ENCODE results near the gene N4BP2L1.

Gene N4BP2L1

DNA sequence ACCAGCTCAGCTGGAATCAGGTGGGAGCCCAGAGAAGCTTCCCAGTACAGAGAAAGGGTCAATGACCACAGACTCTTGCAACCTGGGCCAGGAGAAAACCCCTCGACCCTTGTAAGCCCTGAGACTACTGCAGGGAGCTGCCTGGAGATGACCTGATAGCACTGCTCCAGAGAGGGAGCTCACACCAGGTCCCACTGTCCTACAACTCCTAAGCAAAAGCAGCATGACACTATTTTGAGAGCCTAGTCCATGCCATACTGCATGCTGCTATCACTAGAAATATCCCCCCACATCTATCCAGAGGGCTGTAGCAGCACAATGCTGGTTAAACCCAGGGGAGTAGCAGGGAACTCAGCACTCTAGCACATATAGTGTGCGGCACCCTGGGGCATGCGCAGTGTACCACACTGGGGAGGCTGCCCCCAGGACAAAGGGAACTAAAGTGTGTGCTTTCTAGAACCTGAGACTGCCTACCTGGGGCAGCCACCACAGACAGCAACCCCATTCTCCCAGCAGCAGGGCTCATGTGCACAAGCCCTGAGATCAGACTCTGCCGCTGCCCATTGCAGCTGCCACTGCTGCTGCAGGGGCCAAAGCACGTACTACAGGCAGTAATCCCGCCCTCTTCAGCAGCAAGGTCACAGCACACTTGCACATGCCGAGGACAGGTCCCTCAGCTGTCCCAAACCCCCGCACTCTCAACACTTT lies 27.1 kb upstream of the N4BP2L1 start:
- Histone ChIP-seq H3K27ac (ENCODE audit: low read depth, low read length) (no peak overlapping the region), H3K4me3 (ENCODE audit: low read depth, low read length) (no peak overlapping the region), H3K4me1 (ENCODE audit: control insufficient read depth, insufficient read depth, low read length) (no peaks in the 10 kb centered on the region), H3K27me3 (ENCODE audit: control insufficient read depth, insufficient read depth, low read length) (no peaks in the 10 kb centered on the region), H3K36me3 (ENCODE audit: control insufficient read depth, insufficient read depth, low read length) (no peaks in the 10 kb centered on the region), H3K9ac (ENCODE audit: low read depth, low read length) (no peak overlapping the region), H3K9me3 (ENCODE audit: control insufficient read depth, insufficient read depth, low read length) (peaks cover 4% of the 10 kb centered on the region; the same call in 1 of the 2 replicates)

GRCh38 chr13:32453981-32454380 lies 26.1 kb upstream of the N4BP2L1 start:
- no peak overlapping the region for H3K27ac ChIP-seq (ENCODE audit: low read depth, low read length)
- H3K9me3 ChIP-seq (ENCODE audit: control insufficient read depth, insufficient read depth, low read length): peaks cover 4% of the 10 kb centered on the region; the same call in 1 of the 2 replicates
- H3K9ac ChIP-seq (ENCODE audit: low read depth, low read length): no peak overlapping the region
- H3K4me1 ChIP-seq (ENCODE audit: control insufficient read depth, insufficient read depth, low read length): no peaks in the 10 kb centered on the region
- no peaks in the 10 kb centered on the region for H3K27me3 ChIP-seq (ENCODE audit: control insufficient read depth, insufficient read depth, low read length)
- H3K36me3 ChIP-seq (ENCODE audit: control insufficient read depth, insufficient read depth, low read length): no peaks in the 10 kb centered on the region
- H3K4me3 ChIP-seq (ENCODE audit: low read depth, low read length): no peak overlapping the region

- no peak overlapping the region for H3K9ac ChIP-seq (ENCODE audit: low read depth, low read length)
- H3K4me1 ChIP-seq (ENCODE audit: control insufficient read depth, insufficient read depth, low read length): no peaks in the 10 kb centered on the region
- H3K4me3 ChIP-seq (ENCODE audit: low read depth, low read length): no peak overlapping the region
- H3K27me3 ChIP-seq (ENCODE audit: control insufficient read depth, insufficient read depth, low read length): no peaks in the 10 kb centered on the region
- no peak overlapping the region for H3K27ac ChIP-seq (ENCODE audit: low read depth, low read length)
- H3K36me3 ChIP-seq (ENCODE audit: control insufficient read depth, insufficient read depth, low read length): no peaks in the 10 kb centered on the region
- H3K9me3 ChIP-seq (ENCODE audit: control insufficient read depth, insufficient read depth, low read length): no peaks in the 10 kb centered on the region; the same call in 1 of the 2 replicates
These were observed 21.0 kb upstream of the N4BP2L1 start for GRCh38 chr13:32448972-32449371.

DNA sequence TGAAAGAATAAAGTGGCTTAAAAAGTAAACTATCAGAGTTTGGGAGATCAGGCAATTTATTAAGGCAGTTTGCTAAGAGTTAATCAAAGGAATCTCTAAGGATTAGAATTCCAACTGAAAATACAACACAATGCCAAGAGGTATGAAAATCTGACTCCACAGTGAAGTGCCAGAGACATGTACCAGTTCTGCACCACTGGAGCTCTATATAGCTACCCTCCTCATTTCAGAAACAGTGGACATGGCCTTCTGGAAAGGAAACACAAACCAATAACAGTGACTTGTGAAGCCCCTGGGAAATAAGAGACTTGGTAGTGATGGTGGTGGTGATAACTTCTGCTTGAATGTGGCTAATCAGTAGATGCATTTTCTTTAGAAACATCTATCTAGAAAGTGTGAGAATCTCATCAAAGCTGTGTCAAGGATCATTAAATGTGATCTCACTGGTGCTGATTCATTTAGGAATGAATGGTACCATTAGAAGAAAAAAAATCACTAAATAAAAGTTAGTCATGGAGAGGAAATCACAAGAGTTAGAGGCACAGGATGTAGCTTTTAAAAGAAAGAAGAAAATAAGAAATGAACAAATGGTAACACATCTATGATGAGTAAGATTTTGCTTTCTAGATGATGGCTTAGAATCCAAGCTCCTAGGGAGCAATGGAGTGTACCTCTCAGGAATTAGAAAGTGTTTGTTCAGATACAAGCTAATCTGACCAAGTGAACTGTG lies 20.1 kb upstream of the N4BP2L1 start:
- no peaks in the 10 kb centered on the region; the same call in 1 of the 2 replicates for H3K9me3 ChIP-seq (ENCODE audit: control insufficient read depth, insufficient read depth, low read length)
- no peaks in the 10 kb centered on the region for H3K27me3 ChIP-seq (ENCODE audit: control insufficient read depth, insufficient read depth, low read length)
- H3K27ac ChIP-seq (ENCODE audit: low read depth, low read length): no peak overlapping the region
- no peak overlapping the region for H3K4me3 ChIP-seq (ENCODE audit: low read depth, low read length)
- no peaks in the 10 kb centered on the region for H3K36me3 ChIP-seq (ENCODE audit: control insufficient read depth, insufficient read depth, low read length)
- no peaks in the 10 kb centered on the region for H3K4me1 ChIP-seq (ENCODE audit: control insufficient read depth, insufficient read depth, low read length)
- no peak overlapping the region for H3K9ac ChIP-seq (ENCODE audit: low read depth, low read length)

- Histone ChIP-seq H3K9me3 (ENCODE audit: control insufficient read depth, insufficient read depth, low read length) (no peaks in the 10 kb centered on the region; the same call in 1 of the 2 replicates), H3K9ac (ENCODE audit: low read depth, low read length) (no peak overlapping the region), H3K27ac (ENCODE audit: low read depth, low read length) (no peak overlapping the region), H3K36me3 (ENCODE audit: control insufficient read depth, insufficient read depth, low read length) (no peaks in the 10 kb centered on the region), H3K4me3 (ENCODE audit: low read depth, low read length) (no peak overlapping the region), H3K4me1 (ENCODE audit: control insufficient read depth, insufficient read depth, low read length) (no peaks in the 10 kb centered on the region), H3K27me3 (ENCODE audit: control insufficient read depth, insufficient read depth, low read length) (no peaks in the 10 kb centered on the region)
These were observed 19.0 kb upstream of the N4BP2L1 start for GRCh38 chr13:32446773-32447465.

DNA sequence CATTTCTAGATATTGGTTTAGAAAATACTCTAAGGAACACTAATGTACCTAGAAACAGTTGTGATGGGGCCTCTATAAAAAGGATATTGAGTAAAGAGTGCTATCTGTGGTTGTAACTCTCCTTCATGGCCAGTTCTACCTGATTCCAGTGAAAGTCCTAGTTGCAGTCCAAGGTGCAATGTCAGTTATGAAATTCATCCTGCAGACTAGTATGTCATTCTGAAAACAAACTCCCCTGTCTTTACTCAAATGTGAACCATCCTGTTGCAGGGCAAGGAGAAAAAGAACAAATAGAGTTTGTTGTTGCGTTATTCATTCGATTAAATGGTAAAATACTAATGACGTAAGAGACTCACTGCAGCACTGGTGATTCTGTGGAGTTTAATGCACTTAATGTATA lies 18.3 kb upstream of the N4BP2L1 start:
- Histone ChIP-seq H3K9ac (ENCODE audit: low read depth, low read length) (no peak overlapping the region), H3K36me3 (ENCODE audit: control insufficient read depth, insufficient read depth, low read length) (no peaks in the 10 kb centered on the region), H3K4me3 (ENCODE audit: low read depth, low read length) (no peak overlapping the region), H3K27me3 (ENCODE audit: control insufficient read depth, insufficient read depth, low read length) (no peaks in the 10 kb centered on the region), H3K9me3 (ENCODE audit: control insufficient read depth, insufficient read depth, low read length) (no peaks in the 10 kb centered on the region; the same call in 1 of the 2 replicates), H3K4me1 (ENCODE audit: control insufficient read depth, insufficient read depth, low read length) (no peaks in the 10 kb centered on the region), H3K27ac (ENCODE audit: low read depth, low read length) (no peak overlapping the region)

DNA sequence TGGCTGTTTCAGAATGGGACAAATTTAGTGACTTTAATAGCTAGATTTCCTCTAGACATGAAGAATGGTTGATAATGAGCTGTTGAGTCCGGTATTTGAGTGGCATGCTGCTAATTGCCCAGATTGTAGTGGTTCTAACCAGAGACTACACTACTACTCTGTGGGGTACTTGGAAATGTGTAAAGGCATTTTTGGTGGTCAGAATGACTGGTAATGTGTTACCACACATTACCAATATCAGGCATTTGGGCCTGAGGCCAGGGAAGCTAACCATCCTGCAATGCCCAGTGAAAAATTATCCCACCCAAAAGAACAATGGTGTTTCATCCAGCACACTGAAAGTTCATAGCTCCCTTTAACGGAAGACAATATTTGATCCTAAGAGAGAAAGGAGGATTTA lies 17.5 kb upstream of the N4BP2L1 start:
- H3K4me3 ChIP-seq (ENCODE audit: low read depth, low read length): no peak overlapping the region
- no peaks in the 10 kb centered on the region for H3K36me3 ChIP-seq (ENCODE audit: control insufficient read depth, insufficient read depth, low read length)
- no peaks in the 10 kb centered on the region for H3K4me1 ChIP-seq (ENCODE audit: control insufficient read depth, insufficient read depth, low read length)
- no peak overlapping the region for H3K9ac ChIP-seq (ENCODE audit: low read depth, low read length)
- no peak overlapping the region for H3K27ac ChIP-seq (ENCODE audit: low read depth, low read length)
- H3K27me3 ChIP-seq (ENCODE audit: control insufficient read depth, insufficient read depth, low read length): no peaks in the 10 kb centered on the region
- no peaks in the 10 kb centered on the region for H3K9me3 ChIP-seq (ENCODE audit: control insufficient read depth, insufficient read depth, low read length)

DNA sequence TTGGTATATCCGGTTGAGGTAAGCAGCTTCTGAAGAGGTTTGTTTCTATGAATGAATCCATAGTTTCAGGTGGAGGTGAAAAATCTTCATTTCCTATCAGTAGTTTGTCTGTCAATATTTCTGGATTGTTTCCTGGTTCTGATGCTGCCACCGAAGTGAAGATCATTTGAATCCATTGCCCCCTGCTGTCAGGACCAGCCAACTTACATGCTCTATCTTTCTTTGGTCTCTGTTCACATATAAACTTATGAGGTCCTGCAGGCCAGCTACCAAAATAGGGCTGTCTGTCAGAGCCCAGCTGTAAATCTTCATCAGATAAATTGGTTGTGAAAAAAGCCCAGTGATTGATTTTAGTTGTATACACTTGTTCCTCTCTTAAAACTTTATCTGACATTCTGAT lies 15.2 kb upstream of the N4BP2L1 start:
- H3K36me3 ChIP-seq (ENCODE audit: control insufficient read depth, insufficient read depth, low read length): no peaks in the 10 kb centered on the region
- no peak overlapping the region for H3K27ac ChIP-seq (ENCODE audit: low read depth, low read length)
- no peaks in the 10 kb centered on the region for H3K4me1 ChIP-seq (ENCODE audit: control insufficient read depth, insufficient read depth, low read length)
- H3K4me3 ChIP-seq (ENCODE audit: low read depth, low read length): no peak overlapping the region
- no peaks in the 10 kb centered on the region for H3K27me3 ChIP-seq (ENCODE audit: control insufficient read depth, insufficient read depth, low read length)
- H3K9ac ChIP-seq (ENCODE audit: low read depth, low read length): no peak overlapping the region
- no peaks in the 10 kb centered on the region for H3K9me3 ChIP-seq (ENCODE audit: control insufficient read depth, insufficient read depth, low read length)

- H3K9me3 ChIP-seq (ENCODE audit: control insufficient read depth, insufficient read depth, low read length): no peaks in the 10 kb centered on the region
- H3K4me1 ChIP-seq (ENCODE audit: control insufficient read depth, insufficient read depth, low read length): no peaks in the 10 kb centered on the region
These were observed 10.9 kb upstream of the N4BP2L1 start for GRCh38 chr13:32438871-32439270.

GRCh38 chr13:32432856-32433255 lies 4.9 kb upstream of the N4BP2L1 start:
- Histone ChIP-seq H3K4me1 (ENCODE audit: control insufficient read depth, insufficient read depth, low read length) (no peaks in the 10 kb centered on the region), H3K9me3 (ENCODE audit: control insufficient read depth, insufficient read depth, low read length) (no peaks in the 10 kb centered on the region), H3K4me3 (ENCODE audit: low read depth, low read length) (no peak overlapping the region), H3K27ac (ENCODE audit: low read depth, low read length) (no peak overlapping the region), H3K36me3 (ENCODE audit: control insufficient read depth, insufficient read depth, low read length) (no peaks in the 10 kb centered on the region), H3K27me3 (ENCODE audit: control insufficient read depth, insufficient read depth, low read length) (no peaks in the 10 kb centered on the region), H3K9ac (ENCODE audit: low read depth, low read length) (no peak overlapping the region)

More at GRCh38 chr13:32438871-32439270, 10.9 kb upstream of the N4BP2L1 start:
- H3K9ac ChIP-seq (ENCODE audit: low read depth, low read length): no peak overlapping the region
- H3K27ac ChIP-seq (ENCODE audit: low read depth, low read length): no peak overlapping the region
- no peaks in the 10 kb centered on the region for H3K36me3 ChIP-seq (ENCODE audit: control insufficient read depth, insufficient read depth, low read length)
- H3K4me3 ChIP-seq (ENCODE audit: low read depth, low read length): no peak overlapping the region
- H3K27me3 ChIP-seq (ENCODE audit: control insufficient read depth, insufficient read depth, low read length): no peaks in the 10 kb centered on the region

DNA sequence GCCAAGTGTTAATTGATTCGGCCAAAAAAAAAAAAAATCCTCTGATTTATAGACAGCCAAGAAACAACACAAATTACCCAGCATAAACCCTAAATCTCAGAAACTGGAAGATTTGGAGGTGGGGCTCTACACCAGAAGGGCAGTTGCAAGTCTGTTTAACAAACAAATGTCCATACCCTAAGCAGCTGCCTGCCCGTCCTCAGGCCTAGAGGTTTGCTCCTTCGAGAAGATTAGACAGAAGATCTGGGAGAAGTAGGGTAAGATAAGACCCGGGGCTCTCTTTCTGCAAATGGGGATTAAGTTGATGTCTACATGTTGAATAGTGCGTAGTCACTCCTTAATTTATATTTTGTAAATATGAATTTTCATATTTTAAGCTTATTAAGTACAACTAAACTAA lies 3.4 kb upstream of the N4BP2L1 start:
- H3K27ac ChIP-seq (ENCODE audit: low read depth, low read length): no peak overlapping the region
- no peaks in the 10 kb centered on the region for H3K36me3 ChIP-seq (ENCODE audit: control insufficient read depth, insufficient read depth, low read length)
- H3K4me1 ChIP-seq (ENCODE audit: control insufficient read depth, insufficient read depth, low read length): peaks cover 6% of the 10 kb centered on the region; the same call in 1 of the 2 replicates
- no peaks in the 10 kb centered on the region for H3K9me3 ChIP-seq (ENCODE audit: control insufficient read depth, insufficient read depth, low read length)
- H3K27me3 ChIP-seq (ENCODE audit: control insufficient read depth, insufficient read depth, low read length): peaks cover 2% of the 10 kb centered on the region
- H3K9ac ChIP-seq (ENCODE audit: low read depth, low read length): no peak overlapping the region
- no peak overlapping the region for H3K4me3 ChIP-seq (ENCODE audit: low read depth, low read length)

Measured in HUES48 (cell line).